ENCODE results near the gene ITCH.

DNA sequence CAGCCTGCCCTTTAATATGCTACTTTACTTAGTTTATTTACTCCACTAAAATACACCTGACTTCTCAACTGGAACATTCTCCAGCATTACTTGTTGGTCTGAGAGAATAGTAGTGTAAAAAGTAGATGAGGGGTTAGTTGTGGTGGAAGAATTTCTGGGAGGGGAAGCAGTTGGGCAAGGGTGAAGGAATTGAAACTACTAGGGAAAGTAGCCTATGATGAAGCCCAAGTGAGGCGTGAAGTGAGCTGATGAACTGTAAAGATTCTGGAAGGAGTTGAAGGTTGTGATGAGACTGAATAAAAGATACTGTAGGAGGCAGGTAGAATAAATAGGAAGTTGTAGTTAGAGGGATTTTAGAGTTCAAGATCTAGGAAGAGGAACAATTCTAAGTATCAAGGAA, 72.5 kb downstream of the ITCH start:
- TF ChIP-seq, protein P1, sequence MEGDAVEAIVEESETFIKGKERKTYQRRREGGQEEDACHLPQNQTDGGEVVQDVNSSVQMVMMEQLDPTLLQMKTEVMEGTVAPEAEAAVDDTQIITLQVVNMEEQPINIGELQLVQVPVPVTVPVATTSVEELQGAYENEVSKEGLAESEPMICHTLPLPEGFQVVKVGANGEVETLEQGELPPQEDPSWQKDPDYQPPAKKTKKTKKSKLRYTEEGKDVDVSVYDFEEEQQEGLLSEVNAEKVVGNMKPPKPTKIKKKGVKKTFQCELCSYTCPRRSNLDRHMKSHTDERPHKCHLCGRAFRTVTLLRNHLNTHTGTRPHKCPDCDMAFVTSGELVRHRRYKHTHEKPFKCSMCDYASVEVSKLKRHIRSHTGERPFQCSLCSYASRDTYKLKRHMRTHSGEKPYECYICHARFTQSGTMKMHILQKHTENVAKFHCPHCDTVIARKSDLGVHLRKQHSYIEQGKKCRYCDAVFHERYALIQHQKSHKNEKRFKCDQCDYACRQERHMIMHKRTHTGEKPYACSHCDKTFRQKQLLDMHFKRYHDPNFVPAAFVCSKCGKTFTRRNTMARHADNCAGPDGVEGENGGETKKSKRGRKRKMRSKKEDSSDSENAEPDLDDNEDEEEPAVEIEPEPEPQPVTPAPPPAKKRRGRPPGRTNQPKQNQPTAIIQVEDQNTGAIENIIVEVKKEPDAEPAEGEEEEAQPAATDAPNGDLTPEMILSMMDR (IDR thresholded peaks at IDR 0.05): no peak
- TF ChIP-seq POLR2AphosphoS5 (IDR thresholded peaks at IDR 0.05) (no peak), POLR2A (IDR thresholded peaks at IDR 0.05) (no peak)

Data from transverse colon (tissue), 4 donors.